SHP77 treated with DMSO at 0.1 percent for 48 hours (cell line): ENCODE measurements around the gene RNF19B.
A peak's percentile ranks its signal among the peaks of the same experiment; 100 is the strongest.
"Not testable (repeated sequence)": the region's sequence is repeated elsewhere in the genome, so short reads cannot be mapped to it uniquely, and the experiment has no call there.

Source experiments
- DNase-seq: peaks from one replicate; lab custom pipeline; 2025; lab: John Stamatoyannopoulos, UW

RNF19B gene

DNA sequence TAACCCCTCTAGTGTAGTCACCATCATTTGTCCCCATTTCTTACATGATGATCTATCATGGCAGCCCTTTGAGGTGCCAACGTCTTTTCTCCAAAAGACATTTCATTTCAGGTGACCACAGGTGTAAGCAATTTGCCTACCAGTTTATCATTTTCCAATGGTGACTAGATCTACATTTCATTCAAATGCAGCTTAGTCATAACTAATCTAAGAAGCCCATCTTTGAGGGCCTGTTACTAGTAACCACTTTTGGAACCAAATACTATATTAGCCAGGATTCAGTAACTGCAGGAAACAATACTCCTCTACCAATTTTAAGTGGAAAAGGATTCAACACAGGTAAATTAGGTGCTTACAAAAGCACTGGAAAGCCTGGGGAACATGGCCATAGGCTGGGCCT lies 32.8 kb downstream of the RNF19B start:
- no peak for DNase-seq

GRCh38 chr1:32929366-32929765 lies 35.2 kb downstream of the RNF19B start:
- DNase-seq: no peak

GRCh38 chr1:32928715-32929114 lies 35.9 kb downstream of the RNF19B start:
- DNase-seq: no peak

DNA sequence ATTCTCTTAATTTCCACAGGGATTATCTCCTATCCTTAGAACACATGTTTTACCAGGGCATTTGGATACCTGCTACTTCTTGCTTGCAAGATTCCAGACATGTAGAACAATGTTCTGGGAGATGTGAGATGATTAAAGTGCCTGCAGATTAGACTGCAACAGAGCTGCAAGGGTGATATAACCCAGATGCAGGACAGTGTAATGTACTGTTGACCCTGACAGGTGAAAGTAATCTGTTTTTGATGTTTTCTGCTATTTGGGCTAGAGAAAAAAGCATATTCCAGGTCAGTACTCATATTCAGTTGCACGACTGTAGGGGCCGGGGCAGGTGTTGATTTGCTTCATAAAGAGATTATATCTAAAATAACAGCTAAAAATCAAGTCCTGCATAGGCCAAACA lies 36.3 kb downstream of the RNF19B start:
- no peak for DNase-seq

GRCh38 chr1:32927441-32927840 lies 37.2 kb downstream of the RNF19B start:
- no peak for DNase-seq

DNA sequence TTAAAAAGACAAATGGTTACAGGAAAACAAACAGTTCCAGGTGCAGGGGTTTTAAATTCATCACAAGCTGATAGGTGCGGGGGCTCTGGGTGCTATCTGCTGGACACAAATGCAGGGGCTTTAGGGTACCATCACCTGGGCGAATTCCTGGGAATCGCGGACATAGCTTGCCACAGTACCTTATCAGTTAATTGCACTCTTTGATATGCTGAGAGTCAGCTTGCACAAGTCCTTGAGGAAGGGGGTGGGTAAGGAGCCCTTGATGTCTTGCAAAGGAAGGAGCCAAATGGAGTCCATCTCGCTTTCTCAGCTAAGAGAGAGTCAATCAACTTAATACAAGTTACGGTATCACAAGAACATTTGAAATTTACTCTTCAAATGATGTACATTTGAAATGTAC lies 38.0 kb downstream of the RNF19B start:
- DNase-seq: no peak

GRCh38 chr1:32925403-32926162 lies 39.0 kb downstream of the RNF19B start:
- peak; percentile 12 for DNase-seq

DNA sequence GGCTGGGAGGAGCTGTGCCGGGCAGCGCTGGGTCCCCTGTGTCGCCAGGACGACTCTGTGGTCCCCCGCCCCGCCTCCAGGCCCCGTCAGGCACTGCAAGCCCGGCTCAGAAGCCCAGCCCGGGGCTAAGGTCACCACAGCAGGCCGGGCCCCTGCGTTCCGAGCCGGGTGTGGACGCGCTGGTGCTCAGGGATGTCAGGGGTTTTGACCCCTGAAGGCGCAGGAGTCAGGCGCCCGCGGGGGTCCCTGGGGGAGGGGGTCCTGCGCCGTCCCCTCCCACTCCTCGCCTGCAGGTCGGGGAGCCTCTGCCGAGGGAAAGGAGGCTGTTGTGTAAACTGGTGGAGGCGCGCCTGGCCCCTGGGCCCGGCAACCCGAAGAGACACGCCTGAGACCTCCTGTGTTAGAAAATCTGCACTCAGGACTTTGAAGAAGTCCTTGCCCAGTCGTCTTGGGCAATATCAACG lies 39.7 kb downstream of the RNF19B start:
- DNase-seq: no peak

- DNase-seq: no peak
These were observed 43.8 kb downstream of the RNF19B start for GRCh38 chr1:32920833-32921232.

DNA sequence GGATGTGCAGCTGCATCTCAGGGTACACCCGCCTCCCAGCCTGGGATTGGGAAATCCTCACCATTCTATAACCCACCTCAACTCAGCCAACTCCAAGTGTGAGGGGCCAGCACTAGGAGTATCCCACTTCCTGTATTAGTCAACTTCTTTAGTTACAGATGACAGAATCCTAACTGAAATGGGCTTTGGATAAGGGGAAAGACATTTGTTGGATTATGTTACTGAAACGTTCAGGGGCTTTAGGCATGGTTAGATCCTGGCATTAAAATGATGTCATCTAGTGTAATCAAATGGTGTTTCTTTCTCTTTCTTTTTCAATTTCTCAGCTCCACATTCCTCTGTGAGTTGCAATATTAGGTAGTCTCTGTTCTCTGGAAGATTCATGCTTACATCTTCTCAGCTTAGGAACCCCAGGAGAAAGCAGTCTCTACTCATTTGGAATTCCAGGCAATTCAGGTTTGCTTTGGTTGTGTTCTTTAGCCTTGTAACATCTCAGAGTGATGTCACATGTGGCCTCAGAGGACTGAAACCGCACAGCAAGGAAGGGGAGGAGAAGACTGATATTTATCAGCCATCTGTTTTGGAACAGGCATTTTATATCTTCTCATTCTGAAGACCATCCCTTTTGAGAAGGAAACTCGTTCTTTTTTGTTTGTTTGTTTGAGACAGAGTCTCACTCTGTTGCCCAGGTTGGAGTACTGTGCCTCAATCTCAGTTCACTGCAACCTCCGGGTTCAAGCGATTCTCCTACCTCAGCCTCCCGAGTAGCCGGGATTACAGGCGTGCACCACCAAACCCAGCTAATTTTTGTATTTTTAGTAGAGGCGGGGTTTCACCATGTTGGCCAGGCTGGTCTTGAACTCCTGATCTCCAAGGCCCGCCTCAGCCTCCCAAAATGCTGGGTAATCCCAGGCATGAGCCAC lies 44.5 kb downstream of the RNF19B start:
- no peak for DNase-seq

DNA sequence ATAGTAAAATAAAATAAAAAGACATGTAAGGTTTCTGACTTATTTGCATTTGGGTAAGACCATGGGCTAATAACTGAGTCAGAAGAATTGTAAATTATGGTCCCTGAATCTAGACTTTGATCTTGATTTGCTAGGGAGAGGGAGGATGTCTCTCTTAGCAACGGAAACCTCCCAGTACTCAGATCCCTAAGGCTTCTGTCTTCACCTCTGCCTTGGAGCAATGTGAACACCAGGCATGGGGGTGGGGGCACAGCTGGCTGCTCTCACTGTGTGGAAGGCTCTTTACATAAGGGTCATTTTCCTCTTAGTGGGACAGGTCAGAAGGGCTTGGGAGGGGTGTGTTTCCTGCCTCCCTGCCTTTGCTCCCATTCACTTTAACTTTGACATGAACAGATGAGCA lies 46.4 kb downstream of the RNF19B start:
- no peak for DNase-seq

- DNase-seq: no peak
These were observed 47.1 kb downstream of the RNF19B start for GRCh38 chr1:32917521-32917920.

DNA sequence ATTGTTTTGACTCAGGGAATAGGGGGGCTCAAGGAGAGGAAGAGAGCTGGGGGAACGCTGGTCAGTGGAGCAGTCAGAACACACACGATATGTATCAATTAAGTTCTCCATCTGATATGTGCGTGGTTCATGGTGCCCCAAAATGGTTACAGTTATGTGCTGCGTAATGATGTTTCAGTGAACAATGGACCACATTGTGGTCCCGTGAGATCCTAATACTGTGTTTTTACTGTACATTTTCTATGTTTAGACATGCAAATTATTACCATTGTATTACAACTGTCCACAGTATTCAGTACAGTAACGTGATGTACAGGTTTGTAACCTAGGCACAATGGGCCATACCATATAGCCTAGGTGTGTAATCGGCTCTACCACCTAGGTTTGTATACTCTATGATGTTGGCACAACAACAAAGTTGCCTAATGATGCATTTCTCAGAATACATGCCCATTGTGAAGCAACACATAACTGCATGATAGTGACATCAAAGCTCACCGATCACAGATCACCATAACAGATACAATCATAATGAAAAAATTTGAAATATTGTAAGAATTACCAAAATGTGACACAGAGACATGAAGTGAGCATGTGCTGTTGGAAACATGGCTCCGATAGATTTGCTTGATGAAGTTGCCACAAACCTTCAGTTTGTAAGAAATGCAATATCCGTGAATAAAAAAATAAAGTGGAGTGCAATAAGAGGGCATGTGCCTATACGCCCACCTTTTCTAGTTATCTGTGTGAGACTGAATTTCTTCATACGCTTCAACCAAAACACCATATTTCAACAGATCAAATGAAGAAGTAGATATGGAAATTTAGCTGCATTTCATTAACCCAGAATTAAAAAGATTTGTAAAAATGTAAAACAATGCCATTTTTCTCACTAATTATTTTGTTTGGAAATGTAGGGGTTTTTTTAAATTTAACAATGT lies 48.6 kb downstream of the RNF19B start:
- no peak for DNase-seq

DNA sequence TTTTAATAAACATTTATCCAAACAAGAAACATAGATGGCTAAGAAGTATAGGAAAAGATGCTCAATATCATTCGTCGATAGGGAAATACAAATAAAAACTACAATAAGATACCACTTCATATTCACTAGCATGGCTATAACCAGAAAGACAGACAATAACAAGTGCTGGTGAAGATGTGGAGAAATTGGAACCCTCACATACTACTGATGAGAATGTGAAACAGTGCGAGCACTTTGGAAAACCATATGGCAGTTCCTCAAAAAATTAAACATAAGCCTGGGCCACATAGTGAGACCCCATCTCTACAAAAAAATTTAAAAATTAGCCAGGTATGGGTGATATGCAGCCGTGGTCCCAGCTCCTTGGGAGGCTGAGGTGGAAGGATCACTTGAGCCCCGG lies 54.3 kb downstream of the RNF19B start:
- DNase-seq: no peak

- no peak for DNase-seq
These were observed 57.2 kb downstream of the RNF19B start for GRCh38 chr1:32907435-32907834.

GRCh38 chr1:32906654-32907053 lies 58.0 kb downstream of the RNF19B start:
- DNase-seq: no peak

DNA sequence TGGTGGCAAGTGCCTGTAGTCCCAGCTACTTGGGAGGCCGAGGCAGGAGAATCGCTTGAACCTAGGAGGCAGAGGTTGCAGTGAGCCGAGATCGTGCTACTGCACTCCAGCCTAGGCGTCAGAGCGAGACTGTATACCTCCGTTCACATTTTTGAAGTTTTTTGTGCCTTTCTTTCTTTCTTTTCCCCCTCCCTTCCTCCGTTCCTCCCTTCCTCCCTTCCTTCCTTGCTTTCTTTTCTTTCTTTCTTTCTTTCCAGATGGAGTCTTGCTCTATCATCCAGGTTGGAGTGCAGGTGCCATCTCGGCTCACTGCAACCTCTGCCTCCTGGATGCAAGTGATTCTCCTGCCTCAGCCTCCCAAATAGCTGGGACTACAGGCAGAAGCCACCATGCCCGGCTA lies 59.0 kb downstream of the RNF19B start:
- DNase-seq: not testable (repeated sequence)

DNA sequence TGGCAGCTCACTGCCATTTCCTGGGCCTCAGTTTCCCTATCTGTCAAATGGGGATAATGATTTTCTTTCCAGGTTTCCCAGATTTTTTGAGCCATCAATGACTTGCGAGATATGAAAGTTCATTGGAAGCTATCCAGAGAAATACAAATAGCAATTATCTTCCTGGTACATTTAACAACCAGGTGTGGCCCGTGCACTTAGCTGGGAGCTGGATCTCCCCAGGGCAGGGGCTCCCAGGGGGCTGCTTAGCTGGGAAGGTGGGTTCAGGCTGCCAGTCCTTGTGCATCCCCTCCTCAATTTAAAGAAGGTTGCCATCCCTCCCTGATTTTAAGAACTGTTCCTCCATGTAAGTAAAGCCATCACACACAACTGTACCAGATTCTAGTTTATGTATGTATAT lies 59.8 kb downstream of the RNF19B start:
- DNase-seq: no peak

DNA sequence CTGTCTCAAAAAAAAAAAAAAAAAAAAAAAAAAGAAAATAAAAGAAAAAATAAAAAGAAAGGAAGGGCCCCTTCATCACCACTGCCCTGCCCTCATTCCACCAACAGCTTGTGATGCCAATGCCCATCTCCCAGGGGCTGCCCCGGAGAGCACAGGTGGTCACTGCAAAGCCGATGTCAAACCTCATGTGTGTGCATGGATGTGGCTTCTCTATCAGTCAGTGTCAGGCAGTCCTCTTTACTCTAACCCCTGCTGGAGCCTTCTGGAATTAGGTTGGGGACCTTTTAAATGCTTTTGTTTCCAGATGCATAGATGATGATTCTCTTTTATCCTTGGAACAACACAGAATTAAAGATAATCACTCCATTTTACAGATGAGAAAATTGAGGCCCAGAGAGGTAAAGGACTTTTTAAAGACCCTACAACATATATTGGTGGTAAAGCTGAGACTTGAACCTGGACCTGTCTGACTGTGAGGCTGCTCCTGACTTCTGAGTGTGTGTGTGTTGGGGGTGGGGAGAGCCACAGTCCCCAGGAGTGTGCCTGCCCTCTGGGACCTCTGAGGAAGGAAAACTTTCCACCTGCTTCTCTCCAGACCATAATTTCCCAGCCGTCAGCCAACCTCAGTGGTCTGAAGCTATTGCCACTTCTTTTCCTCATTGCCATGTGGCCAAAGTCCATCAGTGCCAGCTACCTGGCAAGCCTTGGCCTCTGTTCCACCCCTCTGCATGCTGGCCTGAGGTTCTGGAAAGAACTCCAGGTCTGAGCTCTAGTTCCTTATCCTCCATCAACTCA lies 60.4 kb downstream of the RNF19B start:
- DNase-seq: no peak

DNA sequence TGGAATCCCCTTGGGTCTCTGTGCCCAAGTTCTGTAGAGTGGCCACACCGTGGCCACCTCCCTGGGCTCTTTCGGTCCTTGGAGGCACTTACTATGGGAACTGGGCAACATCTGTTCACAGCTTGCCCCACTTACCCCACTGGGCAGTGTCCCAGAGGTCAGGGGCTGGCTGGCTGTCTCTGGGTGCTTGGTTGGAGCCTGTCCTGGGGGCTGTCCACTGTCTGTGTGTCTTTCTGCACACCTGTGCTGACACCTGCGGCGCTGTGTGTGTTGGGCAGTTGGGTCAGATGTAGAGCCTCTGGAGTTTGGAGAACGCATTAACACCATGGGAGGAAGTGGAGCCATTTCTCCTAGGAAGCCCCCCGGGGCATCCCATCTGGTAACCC lies 62.1 kb downstream of the RNF19B start:
- DNase-seq: no peak

GRCh38 chr1:32901823-32902534 lies 62.6 kb downstream of the RNF19B start:
- DNase-seq: no peak
